SK-N-SH treated with all-trans-retinoic acid at 6 μM for 48 hours (cell line): ENCODE results near the gene RIMBP2.

ENCODE experiments used
- ATAC-seq: fragments of 200-7000 bp; cut with Tn5 transposase; 3 replicates; pipeline ENCODE4 v1.9.1; 2020; ENCODE audit warnings: mild to moderate bottlenecking, moderate library complexity
- ARNTL ChIP-seq: fragments of 450-650 bp; formaldehyde crosslinking; IDR thresholded peaks from 2 replicates; pipeline ENCODE4 v1.5.0; 2020; ENCODE audit warnings: low read depth, mild to moderate bottlenecking, moderate library complexity, borderline replicate concordance
- BACH2 ChIP-seq: fragments of 250-450 bp; sonication (Bioruptor Pico); IDR thresholded peaks from 2 replicates; pipeline ENCODE4 v1.9.0; 2021; ENCODE audit warnings: mild to moderate bottlenecking, borderline replicate concordance
- CSDC2 ChIP-seq: fragments of 250-450 bp; sonication (Bioruptor Pico); IDR thresholded peaks from 2 replicates; pipeline ENCODE4 v1.5.0; 2020; ENCODE audit warnings: mild to moderate bottlenecking, moderate library complexity
- ESRRG ChIP-seq: fragments of 250-450 bp; sonication (Bioruptor Pico); IDR thresholded peaks from 2 replicates; pipeline ENCODE4 v1.6.1; 2021; ENCODE audit warnings: mild to moderate bottlenecking
- GLIS3 ChIP-seq: fragments of 250-450 bp; sonication (Bioruptor Pico); IDR thresholded peaks from 2 replicates; pipeline ENCODE4 v1.5.0; 2020; ENCODE audit warnings: mild to moderate bottlenecking, moderate library complexity
- ISL1 ChIP-seq: fragments of 250-450 bp; sonication (Bioruptor Pico); IDR thresholded peaks from 2 replicates; pipeline ENCODE4 v2.1.2; 2022; ENCODE audit warnings: mild to moderate bottlenecking, moderate library complexity
- OSR1 ChIP-seq: fragments of 250-450 bp; sonication (Bioruptor Pico); IDR thresholded peaks from 2 replicates; pipeline ENCODE4 v1.8.0; 2022; ENCODE audit warnings: moderate library complexity, mild to moderate bottlenecking, inconsistent platforms
- PPARA ChIP-seq: fragments of 250-450 bp; sonication (Bioruptor Pico); IDR thresholded peaks from 2 replicates; pipeline ENCODE4 v1.5.0; 2020; ENCODE audit warnings: mild to moderate bottlenecking, borderline replicate concordance
- RARB ChIP-seq: fragments of 250-450 bp; sonication (Bioruptor Pico); IDR thresholded peaks from 2 replicates; pipeline ENCODE4 v1.8.0; 2021; ENCODE audit warnings: mild to moderate bottlenecking, moderate library complexity
- SNAI2 ChIP-seq: fragments of 250-450 bp; sonication (Bioruptor Pico); IDR thresholded peaks from 2 replicates; pipeline ENCODE4 v1.5.0; 2020; ENCODE audit warnings: mild to moderate bottlenecking, moderate library complexity
- TCF4 ChIP-seq: fragments of 250-450 bp; sonication (Bioruptor Pico); IDR thresholded peaks from 2 replicates; pipeline ENCODE4 v1.8.0; 2021; ENCODE audit warnings: mild to moderate bottlenecking, moderate library complexity, borderline replicate concordance
- TOX ChIP-seq: fragments of 250-450 bp; sonication (Bioruptor Pico); IDR thresholded peaks from 2 replicates; pipeline ENCODE4 v1.8.0; 2021; ENCODE audit warnings: mild to moderate bottlenecking, moderate library complexity, borderline replicate concordance
- ZC3H10 ChIP-seq: fragments of 250-450 bp; sonication (Bioruptor Pico); IDR thresholded peaks from 2 replicates; pipeline ENCODE4 v1.5.1; 2021; ENCODE audit warnings: mild to moderate bottlenecking, moderate library complexity
- ZFP3 ChIP-seq: fragments of 250-450 bp; sonication (Bioruptor Pico); IDR thresholded peaks from 2 replicates; pipeline ENCODE4 v1.5.0; 2020; ENCODE audit warnings: mild to moderate bottlenecking, moderate library complexity
- ZFP30 ChIP-seq: fragments of 450-650 bp; formaldehyde crosslinking; IDR thresholded peaks from 2 replicates; pipeline ENCODE4 v1.5.0; 2022; ENCODE audit warnings: mild to moderate bottlenecking, moderate library complexity
- ZNF565 ChIP-seq: fragments of 450-650 bp; formaldehyde crosslinking; conservative IDR thresholded peaks from 2 replicates; pipeline ENCODE4 v1.5.0; 2020; ENCODE audit warnings: low read depth, mild to moderate bottlenecking, moderate library complexity
- ZNF70 ChIP-seq: fragments of 450-650 bp; formaldehyde crosslinking; IDR thresholded peaks from 2 replicates; pipeline ENCODE4 v1.5.0; 2020; ENCODE audit warnings: mild to moderate bottlenecking, moderate library complexity
- ZNF8 ChIP-seq: fragments of 450-650 bp; formaldehyde crosslinking; IDR thresholded peaks from 2 replicates; pipeline ENCODE4 v1.5.0; 2020; ENCODE audit warnings: mild to moderate bottlenecking, moderate library complexity
- TF ChIP-seq, protein P1 (sequence below): fragments of 250-450 bp; sonication (Bioruptor Pico); IDR thresholded peaks from 2 replicates; pipeline ENCODE4 v1.5.0; 2020; ENCODE audit warnings: mild to moderate bottlenecking, moderate library complexity
- TF ChIP-seq, protein P2 (sequence below): fragments of 250-450 bp; sonication (Bioruptor Pico); IDR thresholded peaks from 2 replicates; pipeline ENCODE4 v1.8.0; 2020; ENCODE audit warnings: mild to moderate bottlenecking, moderate library complexity, borderline replicate concordance
- TF ChIP-seq, protein P3 (sequence below): fragments of 250-450 bp; sonication (Bioruptor Pico); IDR thresholded peaks from 2 replicates; pipeline ENCODE4 v1.5.1; 2020; ENCODE audit warnings: low read depth, mild to moderate bottlenecking, moderate library complexity
- TF ChIP-seq, protein P4 (sequence below): fragments of 250-450 bp; sonication (Bioruptor Pico); IDR thresholded peaks from 2 replicates; pipeline ENCODE4 v1.8.0; 2021; ENCODE audit warnings: low read depth, mild to moderate bottlenecking, moderate library complexity, borderline replicate concordance
- TF ChIP-seq, protein P5 (sequence below): fragments of 250-450 bp; sonication (Bioruptor Pico); IDR thresholded peaks from 2 replicates; pipeline ENCODE4 v1.5.1; 2021; ENCODE audit warnings: mild to moderate bottlenecking, moderate library complexity

RIMBP2 gene

DNA sequence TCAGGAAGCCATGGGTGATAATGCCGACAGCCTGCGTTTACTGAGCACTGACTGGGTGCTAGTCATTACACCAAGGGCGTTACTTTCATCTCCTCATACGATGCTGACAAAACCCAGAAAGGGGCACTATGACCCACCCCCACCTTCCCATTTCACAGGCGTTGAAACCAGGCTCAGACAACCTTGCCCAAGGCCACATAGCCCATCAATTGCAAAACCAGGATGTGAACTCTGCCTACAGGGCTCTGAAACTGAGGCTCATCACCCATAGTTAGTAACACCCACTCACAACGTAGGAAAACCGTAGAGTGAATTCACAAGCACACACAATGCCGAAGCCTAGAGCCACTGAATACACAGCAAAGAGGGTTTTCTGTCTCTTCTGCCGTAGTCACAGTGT is 119.9 kb downstream of the RIMBP2 start:
- ATAC-seq = no peak
- no peak for TF ChIP-seq TCF4 (CRISPR knock-in tag)
- TF ChIP-seq, protein P1, sequence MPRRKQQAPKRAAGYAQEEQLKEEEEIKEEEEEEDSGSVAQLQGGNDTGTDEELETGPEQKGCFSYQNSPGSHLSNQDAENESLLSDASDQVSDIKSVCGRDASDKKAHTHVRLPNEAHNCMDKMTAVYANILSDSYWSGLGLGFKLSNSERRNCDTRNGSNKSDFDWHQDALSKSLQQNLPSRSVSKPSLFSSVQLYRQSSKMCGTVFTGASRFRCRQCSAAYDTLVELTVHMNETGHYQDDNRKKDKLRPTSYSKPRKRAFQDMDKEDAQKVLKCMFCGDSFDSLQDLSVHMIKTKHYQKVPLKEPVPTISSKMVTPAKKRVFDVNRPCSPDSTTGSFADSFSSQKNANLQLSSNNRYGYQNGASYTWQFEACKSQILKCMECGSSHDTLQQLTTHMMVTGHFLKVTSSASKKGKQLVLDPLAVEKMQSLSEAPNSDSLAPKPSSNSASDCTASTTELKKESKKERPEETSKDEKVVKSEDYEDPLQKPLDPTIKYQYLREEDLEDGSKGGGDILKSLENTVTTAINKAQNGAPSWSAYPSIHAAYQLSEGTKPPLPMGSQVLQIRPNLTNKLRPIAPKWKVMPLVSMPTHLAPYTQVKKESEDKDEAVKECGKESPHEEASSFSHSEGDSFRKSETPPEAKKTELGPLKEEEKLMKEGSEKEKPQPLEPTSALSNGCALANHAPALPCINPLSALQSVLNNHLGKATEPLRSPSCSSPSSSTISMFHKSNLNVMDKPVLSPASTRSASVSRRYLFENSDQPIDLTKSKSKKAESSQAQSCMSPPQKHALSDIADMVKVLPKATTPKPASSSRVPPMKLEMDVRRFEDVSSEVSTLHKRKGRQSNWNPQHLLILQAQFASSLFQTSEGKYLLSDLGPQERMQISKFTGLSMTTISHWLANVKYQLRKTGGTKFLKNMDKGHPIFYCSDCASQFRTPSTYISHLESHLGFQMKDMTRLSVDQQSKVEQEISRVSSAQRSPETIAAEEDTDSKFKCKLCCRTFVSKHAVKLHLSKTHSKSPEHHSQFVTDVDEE (CRISPR knock-in tag) = no peak
- TF ChIP-seq BACH2 (CRISPR knock-in tag) = no peak
- no peak for TF ChIP-seq ZC3H10 (CRISPR knock-in tag)
- no peak for TF ChIP-seq PPARA (CRISPR knock-in tag)
- TF ChIP-seq ARNTL (CRISPR knock-in tag) = no peak
- TF ChIP-seq TOX (CRISPR knock-in tag) = no peak
- no peak for TF ChIP-seq ZFP3 (CRISPR knock-in tag)
- no peak for TF ChIP-seq ZNF70 (CRISPR knock-in tag)
- no peak for TF ChIP-seq OSR1 (CRISPR knock-in tag)
- no peak for TF ChIP-seq CSDC2 (CRISPR knock-in tag)
- no peak for TF ChIP-seq ZFP30 (CRISPR knock-in tag)
- TF ChIP-seq RARB (CRISPR knock-in tag) = no peak
- TF ChIP-seq, protein P2, sequence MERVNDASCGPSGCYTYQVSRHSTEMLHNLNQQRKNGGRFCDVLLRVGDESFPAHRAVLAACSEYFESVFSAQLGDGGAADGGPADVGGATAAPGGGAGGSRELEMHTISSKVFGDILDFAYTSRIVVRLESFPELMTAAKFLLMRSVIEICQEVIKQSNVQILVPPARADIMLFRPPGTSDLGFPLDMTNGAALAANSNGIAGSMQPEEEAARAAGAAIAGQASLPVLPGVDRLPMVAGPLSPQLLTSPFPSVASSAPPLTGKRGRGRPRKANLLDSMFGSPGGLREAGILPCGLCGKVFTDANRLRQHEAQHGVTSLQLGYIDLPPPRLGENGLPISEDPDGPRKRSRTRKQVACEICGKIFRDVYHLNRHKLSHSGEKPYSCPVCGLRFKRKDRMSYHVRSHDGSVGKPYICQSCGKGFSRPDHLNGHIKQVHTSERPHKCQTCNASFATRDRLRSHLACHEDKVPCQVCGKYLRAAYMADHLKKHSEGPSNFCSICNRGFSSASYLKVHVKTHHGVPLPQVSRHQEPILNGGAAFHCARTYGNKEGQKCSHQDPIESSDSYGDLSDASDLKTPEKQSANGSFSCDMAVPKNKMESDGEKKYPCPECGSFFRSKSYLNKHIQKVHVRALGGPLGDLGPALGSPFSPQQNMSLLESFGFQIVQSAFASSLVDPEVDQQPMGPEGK (CRISPR knock-in tag) = no peak
- no peak for TF ChIP-seq ZNF565
- TF ChIP-seq ESRRG (CRISPR knock-in tag) = no peak
- no peak for TF ChIP-seq ZNF8 (CRISPR knock-in tag)
- TF ChIP-seq, protein P3, sequence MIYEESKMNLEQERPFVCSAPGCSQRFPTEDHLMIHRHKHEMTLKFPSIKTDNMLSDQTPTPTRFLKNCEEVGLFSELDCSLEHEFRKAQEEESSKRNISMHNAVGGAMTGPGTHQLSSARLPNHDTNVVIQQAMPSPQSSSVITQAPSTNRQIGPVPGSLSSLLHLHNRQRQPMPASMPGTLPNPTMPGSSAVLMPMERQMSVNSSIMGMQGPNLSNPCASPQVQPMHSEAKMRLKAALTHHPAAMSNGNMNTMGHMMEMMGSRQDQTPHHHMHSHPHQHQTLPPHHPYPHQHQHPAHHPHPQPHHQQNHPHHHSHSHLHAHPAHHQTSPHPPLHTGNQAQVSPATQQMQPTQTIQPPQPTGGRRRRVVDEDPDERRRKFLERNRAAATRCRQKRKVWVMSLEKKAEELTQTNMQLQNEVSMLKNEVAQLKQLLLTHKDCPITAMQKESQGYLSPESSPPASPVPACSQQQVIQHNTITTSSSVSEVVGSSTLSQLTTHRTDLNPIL (CRISPR knock-in tag) = no peak
- TF ChIP-seq, protein P4, sequence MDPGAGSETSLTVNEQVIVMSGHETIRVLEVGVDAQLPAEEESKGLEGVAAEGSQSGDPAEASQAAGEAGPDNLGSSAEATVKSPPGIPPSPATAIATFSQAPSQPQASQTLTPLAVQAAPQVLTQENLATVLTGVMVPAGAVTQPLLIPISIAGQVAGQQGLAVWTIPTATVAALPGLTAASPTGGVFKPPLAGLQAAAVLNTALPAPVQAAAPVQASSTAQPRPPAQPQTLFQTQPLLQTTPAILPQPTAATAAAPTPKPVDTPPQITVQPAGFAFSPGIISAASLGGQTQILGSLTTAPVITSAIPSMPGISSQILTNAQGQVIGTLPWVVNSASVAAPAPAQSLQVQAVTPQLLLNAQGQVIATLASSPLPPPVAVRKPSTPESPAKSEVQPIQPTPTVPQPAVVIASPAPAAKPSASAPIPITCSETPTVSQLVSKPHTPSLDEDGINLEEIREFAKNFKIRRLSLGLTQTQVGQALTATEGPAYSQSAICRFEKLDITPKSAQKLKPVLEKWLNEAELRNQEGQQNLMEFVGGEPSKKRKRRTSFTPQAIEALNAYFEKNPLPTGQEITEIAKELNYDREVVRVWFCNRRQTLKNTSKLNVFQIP (CRISPR knock-in tag) = no peak

DNA sequence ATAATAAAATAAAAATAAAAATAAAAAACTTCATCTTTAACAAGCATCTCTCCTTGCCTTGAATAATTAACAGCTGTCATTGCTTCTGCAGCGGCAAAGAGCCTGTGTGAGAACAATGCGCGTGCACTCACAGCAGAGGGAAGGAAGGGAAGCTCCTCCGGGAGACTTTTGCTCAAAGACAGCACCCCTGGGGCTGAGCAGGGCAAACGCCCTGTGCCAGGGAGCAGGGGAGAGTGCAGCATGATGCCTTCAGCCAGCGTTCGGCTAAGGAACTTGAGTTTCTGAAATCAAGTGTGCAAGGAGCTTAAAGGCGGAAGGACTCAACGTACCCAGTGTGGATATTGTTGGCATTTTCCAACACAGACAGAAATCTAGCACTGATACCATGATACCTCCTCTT is 120.5 kb downstream of the RIMBP2 start:
- TF ChIP-seq, protein P5, sequence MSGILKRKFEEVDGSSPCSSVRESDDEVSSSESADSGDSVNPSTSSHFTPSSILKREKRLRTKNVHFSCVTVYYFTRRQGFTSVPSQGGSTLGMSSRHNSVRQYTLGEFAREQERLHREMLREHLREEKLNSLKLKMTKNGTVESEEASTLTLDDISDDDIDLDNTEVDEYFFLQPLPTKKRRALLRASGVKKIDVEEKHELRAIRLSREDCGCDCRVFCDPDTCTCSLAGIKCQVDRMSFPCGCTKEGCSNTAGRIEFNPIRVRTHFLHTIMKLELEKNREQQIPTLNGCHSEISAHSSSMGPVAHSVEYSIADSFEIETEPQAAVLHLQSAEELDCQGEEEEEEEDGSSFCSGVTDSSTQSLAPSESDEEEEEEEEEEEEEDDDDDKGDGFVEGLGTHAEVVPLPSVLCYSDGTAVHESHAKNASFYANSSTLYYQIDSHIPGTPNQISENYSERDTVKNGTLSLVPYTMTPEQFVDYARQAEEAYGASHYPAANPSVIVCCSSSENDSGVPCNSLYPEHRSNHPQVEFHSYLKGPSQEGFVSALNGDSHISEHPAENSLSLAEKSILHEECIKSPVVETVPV (CRISPR knock-in tag) = no peak
- TF ChIP-seq TCF4 (CRISPR knock-in tag) = no peak
- no peak for TF ChIP-seq ESRRG (CRISPR knock-in tag)
- no peak for TF ChIP-seq BACH2 (CRISPR knock-in tag)
- TF ChIP-seq SNAI2 (CRISPR knock-in tag) = no peak
- ATAC-seq = no peak

DNA sequence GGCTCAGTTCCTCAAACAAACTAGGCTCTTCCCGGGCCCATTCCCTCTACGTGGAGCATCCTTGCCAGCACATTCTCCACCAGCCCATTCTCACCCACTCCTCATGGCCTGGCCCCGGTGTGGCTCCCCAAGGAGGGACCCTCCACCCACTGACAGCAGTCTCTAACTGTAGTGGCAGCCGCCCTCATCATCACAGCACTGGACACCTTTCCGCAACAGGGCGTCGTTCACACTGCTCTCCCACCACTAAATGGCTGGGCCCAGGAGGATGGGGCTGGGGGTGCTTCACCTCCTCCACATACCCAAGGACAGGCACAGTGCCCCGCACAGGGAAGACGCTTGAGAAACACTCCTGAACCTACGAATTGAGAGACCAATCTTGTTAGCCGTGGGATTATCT is 123.0 kb downstream of the RIMBP2 start:
- no peak for ATAC-seq
- no peak for TF ChIP-seq CSDC2 (CRISPR knock-in tag)

DNA sequence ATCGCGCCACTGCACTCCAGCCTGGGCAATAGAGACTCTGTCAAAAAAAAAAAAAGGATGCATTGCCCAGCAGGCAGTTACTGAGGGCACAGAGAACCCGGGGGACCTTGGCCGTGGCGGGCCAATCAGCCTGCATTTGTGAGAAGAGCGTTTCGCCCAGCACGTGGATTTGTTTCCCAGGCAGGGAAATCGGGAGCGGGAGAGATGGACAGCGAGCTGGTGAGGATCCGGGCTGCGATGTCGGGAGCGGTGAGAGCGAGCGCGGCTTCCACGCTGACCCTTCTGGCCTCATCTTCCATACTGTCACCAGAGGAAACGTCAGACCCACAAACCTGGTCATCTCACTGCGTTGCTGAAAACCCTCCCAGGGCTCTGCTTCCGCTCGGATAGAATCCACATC is 123.5 kb downstream of the RIMBP2 start:
- no peak for TF ChIP-seq ZC3H10 (CRISPR knock-in tag)
- TF ChIP-seq ZFP3 (CRISPR knock-in tag) = no peak
- no peak for TF ChIP-seq ESRRG (CRISPR knock-in tag)
- no peak for TF ChIP-seq ZFP30 (CRISPR knock-in tag)
- TF ChIP-seq, protein P3 (CRISPR knock-in tag) = no peak
- TF ChIP-seq TOX (CRISPR knock-in tag) = no peak
- no peak for TF ChIP-seq RARB (CRISPR knock-in tag)
- TF ChIP-seq ZNF70 (CRISPR knock-in tag) = no peak
- TF ChIP-seq, protein P4 (CRISPR knock-in tag) = no peak
- TF ChIP-seq GLIS3 (CRISPR knock-in tag) = no peak
- no peak for TF ChIP-seq ISL1 (CRISPR knock-in tag)
- no peak for ATAC-seq
